ENCODE results near the gene TRPV4.

TRPV4 gene

DNA sequence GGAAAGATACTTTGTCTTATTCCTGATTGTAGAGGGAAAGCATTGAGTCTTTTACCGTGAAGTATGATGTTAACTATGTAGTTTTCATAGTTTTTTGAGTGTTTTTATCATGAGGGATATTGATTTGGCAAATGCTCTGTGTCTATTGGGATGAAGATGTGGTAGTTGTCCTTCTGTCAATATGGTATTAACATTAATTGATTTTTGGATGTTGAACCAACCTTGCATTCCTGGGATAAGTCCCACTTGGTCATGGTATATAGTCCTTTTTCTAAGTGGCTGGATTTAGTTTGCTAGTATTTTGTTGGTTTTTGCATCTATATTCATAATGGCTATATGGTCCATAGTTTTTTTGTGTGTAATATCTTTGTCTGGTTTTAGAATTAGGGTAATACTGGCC is 76.7 kb downstream of the TRPV4 start:
- DNase-seq (ENCODE audit: insufficient read length, low spot score), result no peak
- no peak for FAIRE-seq
- TF ChIP-seq, protein P1, sequence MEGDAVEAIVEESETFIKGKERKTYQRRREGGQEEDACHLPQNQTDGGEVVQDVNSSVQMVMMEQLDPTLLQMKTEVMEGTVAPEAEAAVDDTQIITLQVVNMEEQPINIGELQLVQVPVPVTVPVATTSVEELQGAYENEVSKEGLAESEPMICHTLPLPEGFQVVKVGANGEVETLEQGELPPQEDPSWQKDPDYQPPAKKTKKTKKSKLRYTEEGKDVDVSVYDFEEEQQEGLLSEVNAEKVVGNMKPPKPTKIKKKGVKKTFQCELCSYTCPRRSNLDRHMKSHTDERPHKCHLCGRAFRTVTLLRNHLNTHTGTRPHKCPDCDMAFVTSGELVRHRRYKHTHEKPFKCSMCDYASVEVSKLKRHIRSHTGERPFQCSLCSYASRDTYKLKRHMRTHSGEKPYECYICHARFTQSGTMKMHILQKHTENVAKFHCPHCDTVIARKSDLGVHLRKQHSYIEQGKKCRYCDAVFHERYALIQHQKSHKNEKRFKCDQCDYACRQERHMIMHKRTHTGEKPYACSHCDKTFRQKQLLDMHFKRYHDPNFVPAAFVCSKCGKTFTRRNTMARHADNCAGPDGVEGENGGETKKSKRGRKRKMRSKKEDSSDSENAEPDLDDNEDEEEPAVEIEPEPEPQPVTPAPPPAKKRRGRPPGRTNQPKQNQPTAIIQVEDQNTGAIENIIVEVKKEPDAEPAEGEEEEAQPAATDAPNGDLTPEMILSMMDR (IDR thresholded peaks at IDR 0.05; ENCODE audit: insufficient read depth, missing control alignments), result no peak

DNA sequence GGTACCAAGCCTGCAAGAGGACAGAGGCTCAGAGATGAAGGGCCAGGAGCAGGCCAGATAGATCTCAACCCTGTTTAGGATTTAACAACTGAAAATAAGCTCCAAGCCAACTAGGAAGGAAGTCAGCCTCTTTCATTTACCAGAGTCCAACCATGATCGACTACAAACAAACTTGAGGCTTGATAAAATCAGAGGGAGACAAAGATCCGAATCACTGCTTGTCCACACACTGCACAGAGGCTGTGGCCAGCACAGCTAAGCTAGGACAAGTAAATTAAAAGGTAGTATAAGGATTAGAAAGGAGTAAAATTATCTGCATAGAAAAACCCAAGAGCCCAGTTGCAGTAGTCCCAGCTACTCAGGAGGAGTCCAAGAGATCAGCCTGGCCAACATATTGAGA is 79.2 kb downstream of the TRPV4 start:
- TF ChIP-seq, protein P1 (IDR thresholded peaks at IDR 0.05; ENCODE audit: insufficient read depth, missing control alignments), result no peak
- no peak for FAIRE-seq
- no peak for DNase-seq (ENCODE audit: insufficient read length, low spot score)

DNA sequence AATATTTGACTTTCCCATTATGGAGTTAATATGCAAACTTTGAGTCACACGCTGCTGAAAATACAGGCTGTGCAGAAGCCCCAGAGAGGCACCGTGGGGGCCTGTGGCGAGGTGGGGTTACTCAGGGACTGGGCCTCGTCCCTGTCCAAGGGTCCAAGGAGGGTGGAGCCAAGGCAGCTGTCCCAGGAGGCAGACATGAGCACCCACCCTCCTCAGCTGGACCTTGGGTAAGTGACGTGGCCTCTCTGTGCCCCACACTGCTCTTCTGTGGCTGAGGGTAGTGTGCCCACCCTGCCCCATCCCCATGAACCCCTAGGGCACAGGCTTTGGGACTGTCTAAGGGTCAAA is 80.2 kb downstream of the TRPV4 start:
- DNase-seq (ENCODE audit: insufficient read length, low spot score) (no peak), FAIRE-seq (no peak)
- TF ChIP-seq, protein P1 (IDR thresholded peaks at IDR 0.05; ENCODE audit: insufficient read depth, missing control alignments), result no peak

DNA sequence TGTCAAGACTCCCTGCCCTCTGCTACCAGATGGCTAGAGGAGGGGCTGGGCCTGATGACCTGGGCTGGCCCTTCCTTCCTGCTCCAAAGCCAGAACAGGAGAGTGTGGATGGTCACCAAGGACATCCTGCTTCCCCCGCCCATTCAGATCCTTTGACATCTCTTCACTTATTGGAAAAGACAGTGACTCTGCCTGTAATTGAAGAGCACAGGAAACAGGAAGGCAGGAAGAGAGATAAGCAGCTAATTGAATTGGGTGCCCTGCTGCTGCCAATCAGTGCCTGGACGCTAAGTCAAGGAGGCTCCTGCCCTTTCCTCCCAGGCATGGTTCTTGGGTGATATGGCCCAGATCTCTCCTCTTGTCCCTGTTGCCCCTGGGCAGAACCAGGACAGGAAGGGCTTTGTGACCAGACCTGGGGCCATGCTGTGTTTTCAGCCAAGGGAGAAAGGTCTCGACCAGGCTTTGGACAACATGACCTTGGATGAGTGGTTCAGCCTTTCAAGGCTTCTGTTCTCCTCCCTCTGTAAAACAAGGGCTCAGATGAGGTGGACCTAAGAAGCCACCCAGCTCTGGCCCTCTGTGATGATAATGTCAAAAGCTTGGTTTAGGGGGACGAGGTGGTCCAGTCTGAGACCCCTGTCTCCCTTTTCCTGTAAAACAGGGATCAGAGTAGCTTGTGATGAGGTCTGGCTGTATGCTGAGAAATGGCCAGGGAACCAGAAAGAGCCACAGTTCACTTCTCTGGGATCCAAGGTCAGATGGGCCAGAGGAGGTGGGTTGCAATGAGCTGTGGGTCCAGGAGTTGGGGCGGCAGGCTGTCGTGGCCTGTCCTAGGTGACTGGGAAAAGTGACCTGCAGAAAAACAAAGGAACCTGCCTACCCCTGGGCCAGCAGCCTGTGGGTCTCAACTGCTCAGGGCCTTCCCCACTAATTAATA is 80.8 kb downstream of the TRPV4 start:
- TF ChIP-seq, protein P1 (IDR thresholded peaks at IDR 0.05; ENCODE audit: insufficient read depth, missing control alignments), result no peak
- no peak for DNase-seq (ENCODE audit: insufficient read length, low spot score)
- no peak for FAIRE-seq

DNA sequence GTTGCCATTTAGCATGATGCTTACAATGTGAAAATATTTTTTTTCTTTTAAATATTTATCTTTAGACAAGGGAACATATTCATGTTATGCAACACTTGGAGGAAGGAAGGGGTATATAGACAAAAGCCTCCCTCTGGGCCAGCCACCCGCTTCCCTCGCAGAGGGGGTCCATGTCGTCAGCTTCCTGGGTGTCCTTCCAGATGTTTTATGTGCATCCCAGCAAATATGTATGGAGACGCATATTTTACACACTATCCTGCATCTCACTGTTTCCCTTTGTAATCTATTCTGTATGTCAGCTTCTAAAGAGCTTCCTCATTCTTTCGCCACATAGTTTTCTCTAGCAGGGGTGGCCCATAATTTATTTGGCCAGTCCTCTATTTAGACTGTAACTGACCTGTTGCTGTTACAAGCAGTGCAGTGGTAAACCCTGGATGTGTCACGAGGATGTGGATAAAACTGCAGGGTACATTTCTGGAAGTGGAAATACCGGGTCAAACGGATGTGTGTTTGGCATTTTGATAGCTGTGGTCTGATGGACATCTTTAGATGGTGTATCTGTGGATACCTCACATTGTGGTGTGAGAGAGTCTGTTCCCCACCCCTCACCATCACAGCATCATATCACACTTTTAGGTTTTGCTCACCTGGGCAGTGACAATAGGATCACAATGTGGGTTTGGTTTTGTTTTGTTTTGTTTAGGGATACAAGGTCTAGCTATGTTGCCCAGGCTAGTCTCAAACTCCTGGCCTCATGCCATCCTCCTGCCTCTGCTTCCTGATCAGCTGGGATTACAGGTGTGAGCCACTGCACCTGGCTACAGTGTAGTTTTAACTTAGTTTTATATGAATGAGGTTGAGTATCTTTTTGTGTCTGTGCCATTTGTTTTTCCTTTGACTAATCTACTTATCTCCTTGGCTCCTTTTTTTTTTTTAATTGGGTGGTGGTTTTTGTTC is 87.9 kb downstream of the TRPV4 start:
- no peak for DNase-seq (ENCODE audit: insufficient read length, low spot score)
- TF ChIP-seq, protein P1 (IDR thresholded peaks at IDR 0.05; ENCODE audit: insufficient read depth, missing control alignments), result no peak
- FAIRE-seq, result no peak

DNA sequence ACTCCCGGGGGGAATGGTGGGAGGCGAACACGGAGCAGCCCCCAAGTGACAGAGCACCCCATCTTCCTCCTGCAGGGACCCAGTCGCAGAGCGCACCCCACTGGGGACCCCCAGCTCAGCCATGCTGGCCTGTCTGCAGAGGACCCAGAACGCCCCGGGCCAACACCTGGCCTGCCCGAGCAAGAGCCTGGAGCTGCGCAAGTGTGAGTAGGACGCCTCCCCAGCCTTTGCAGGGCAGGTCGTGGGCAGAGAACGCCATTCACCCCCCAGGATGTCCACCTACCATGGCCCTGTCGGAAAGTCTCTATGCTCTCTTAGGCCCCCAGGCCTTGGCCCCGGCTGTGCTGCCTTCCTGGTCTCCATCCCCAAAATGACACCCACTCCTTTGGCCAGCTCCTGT is 89.2 kb downstream of the TRPV4 start:
- FAIRE-seq (no peak), DNase-seq (ENCODE audit: insufficient read length, low spot score) (no peak)
- TF ChIP-seq, protein P1 (IDR thresholded peaks at IDR 0.05; ENCODE audit: insufficient read depth, missing control alignments), result no peak
